Measurements from ENCODE around the gene TMOD2. TPM values are rescaled to one million over a fixed set of nuclear protein-coding genes. Genes with fewer than 3 reads are reported as not detected.

The TMOD2 gene
- total RNA-seq, result 10 to 100 TPM in 2 of 4 donors, 1 to 10 TPM in 2; 7.8 to 18.7 (median 9.5) TPM

- Histone ChIP-seq H3K9me3 (no peaks in the 10 kb centered on the region), H3K4me3 (peak within 1 kb of the TSS; percentile 91), H3K36me3 (no peaks in the 10 kb centered on the region), H3K27me3 (no peaks in the 10 kb centered on the region), H3K4me1 (peaks cover 17% of the 10 kb centered on the region), H3K27ac (peak within 1 kb of the TSS; percentile 48)
- peak in 1 of 2 donors; percentile 58 for DNase-seq (ENCODE audit: low spot score in 2 of 2)
- TF ChIP-seq POLR2A (IDR thresholded peaks at IDR 0.05) (no peak), POLR2AphosphoS5 (IDR thresholded peaks at IDR 0.05) (no peak), CTCF (IDR thresholded peaks at IDR 0.05) (no peak), EP300 (IDR thresholded peaks at IDR 0.05) (no peak)
- WGBS, result 15% methylated on average over 26 of the region's 65 CpGs
Observed at GRCh38 chr15:51750792-51751696, at the start of gene TMOD2. Gene TMOD2, plus strand, starts transcription at chr15:51751597. Its CDS starts 14,845 bp downstream, at chr15:51766442.

GRCh38 chr15:51702710-51703109, 48.7 kb upstream of the TMOD2 start:
- Histone ChIP-seq H3K4me3 (no peak overlapping the region), H3K27ac (no peak overlapping the region), H3K4me1 (no peaks in the 10 kb centered on the region), H3K9me3 (no peaks in the 10 kb centered on the region), H3K27me3 (no peaks in the 10 kb centered on the region), H3K36me3 (no peaks in the 10 kb centered on the region)
- DNase-seq (ENCODE audit: low spot score in 2 of 2), result no peak
- TF ChIP-seq CTCF (IDR thresholded peaks at IDR 0.05), result no peak
- no peak for TF ChIP-seq POLR2AphosphoS5 (IDR thresholded peaks at IDR 0.05)
- no peak for TF ChIP-seq EP300 (IDR thresholded peaks at IDR 0.05)
- no peak for TF ChIP-seq POLR2A (IDR thresholded peaks at IDR 0.05)
- whole genome bisulfite sequencing, result 56% methylated on average over 1 of the region's 1 CpG

DNA sequence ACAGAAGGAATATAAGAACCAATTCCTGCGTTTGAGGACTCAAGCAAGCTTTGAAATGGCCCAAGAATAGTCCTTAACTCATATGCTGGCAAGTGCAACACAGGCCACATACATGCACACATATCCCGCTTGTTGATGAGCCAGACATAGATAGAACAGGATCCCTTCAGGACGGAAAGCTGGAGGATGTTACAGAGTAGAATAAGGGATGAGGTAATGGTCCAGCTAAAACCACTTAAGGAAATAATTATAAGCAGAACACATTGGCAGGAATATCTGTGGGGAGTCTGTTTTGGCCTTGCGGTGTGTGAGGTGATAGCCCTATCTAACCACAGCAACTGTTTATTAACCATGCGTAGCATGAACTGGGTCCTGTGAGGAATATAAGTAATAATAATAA, 45.1 kb upstream of the TMOD2 start:
- TF ChIP-seq POLR2A (IDR thresholded peaks at IDR 0.05) (no peak), POLR2AphosphoS5 (IDR thresholded peaks at IDR 0.05) (no peak), EP300 (IDR thresholded peaks at IDR 0.05) (no peak), CTCF (IDR thresholded peaks at IDR 0.05) (no peak)

DNA sequence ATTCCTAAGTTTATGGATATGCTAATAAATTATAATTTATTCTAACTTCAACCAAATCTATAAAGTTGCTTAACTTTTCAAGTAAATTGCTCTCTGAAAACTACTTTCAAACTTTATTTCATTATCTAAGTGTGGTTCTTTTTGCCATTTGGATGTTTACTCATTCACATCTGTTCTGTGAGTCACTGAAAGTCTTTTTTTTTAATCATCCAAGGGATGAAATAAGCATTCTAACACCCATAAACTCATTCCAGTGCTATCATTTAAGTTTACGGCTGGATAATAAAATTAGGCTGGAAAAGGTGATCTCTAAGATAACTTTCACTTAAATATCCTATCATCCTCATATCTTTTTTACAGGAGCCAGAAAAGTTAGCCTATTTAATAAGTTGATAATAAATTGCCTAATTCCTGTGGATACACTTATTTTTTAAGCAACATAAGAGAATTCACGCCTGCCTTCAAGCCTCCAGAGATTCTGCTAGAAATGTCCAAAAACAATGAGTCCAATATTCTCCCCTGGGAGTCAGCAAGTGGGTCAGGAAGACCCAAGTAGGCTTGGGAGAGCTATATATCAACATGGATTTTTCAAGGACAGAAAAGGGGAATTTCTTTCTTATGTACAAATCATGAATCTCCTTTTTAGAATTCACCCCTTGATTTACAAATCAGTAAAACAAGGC, 44.3 kb upstream of the TMOD2 start:
- H3K27ac ChIP-seq, result peak overlapping the region; percentile 44

More for the DNA sequence above, 45.1 kb upstream of the TMOD2 start:
- H3K4me3 ChIP-seq, result no peak overlapping the region
- no peaks in the 10 kb centered on the region for H3K4me1 ChIP-seq
- H3K9me3 ChIP-seq, result no peaks in the 10 kb centered on the region
- no peak for DNase-seq (ENCODE audit: low spot score in 2 of 2)
- H3K27me3 ChIP-seq, result no peaks in the 10 kb centered on the region
- 68% methylated on average over 5 of the region's 5 CpGs for WGBS
- H3K27ac ChIP-seq, result peak overlapping the region; percentile 44
- no peaks in the 10 kb centered on the region for H3K36me3 ChIP-seq

More for the DNA sequence above, 44.3 kb upstream of the TMOD2 start:
- no peaks in the 10 kb centered on the region for H3K36me3 ChIP-seq
- TF ChIP-seq POLR2A (IDR thresholded peaks at IDR 0.05) (no peak), CTCF (IDR thresholded peaks at IDR 0.05) (no peak), EP300 (IDR thresholded peaks at IDR 0.05) (no peak), POLR2AphosphoS5 (IDR thresholded peaks at IDR 0.05) (no peak)
- WGBS, result 66% methylated on average over 2 of the region's 2 CpGs
- H3K9me3 ChIP-seq, result no peaks in the 10 kb centered on the region
- no peaks in the 10 kb centered on the region for H3K4me1 ChIP-seq
- DNase-seq (ENCODE audit: low spot score in 2 of 2), result no peak
- H3K27me3 ChIP-seq, result no peaks in the 10 kb centered on the region
- no peak overlapping the region for H3K4me3 ChIP-seq

Data from suprapubic skin (tissue), 4 donors.